Measurements from ENCODE around the gene HPD.

DNA sequence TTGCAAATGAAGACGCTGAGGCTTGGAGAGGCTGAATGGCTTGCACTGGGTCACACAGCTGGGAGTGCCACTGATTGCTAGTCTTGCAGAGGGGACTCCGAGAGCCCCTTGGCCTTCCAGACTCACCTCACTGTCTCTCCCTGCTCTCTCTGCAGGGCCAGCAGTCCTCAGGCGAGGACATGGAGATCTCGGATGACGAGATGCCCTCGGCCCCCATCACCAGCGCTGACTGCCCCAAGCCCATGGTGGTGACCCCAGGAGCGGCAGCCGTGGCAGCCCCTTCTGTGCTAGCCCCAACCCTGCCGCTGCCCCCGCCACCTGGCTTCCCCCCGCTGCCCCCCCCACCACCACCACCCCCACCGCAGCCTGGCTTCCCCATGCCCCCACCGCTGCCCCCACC lies 44.7 kb downstream of the HPD start:
- TF ChIP-seq POLR2A (IDR thresholded peaks at IDR 0.05; ENCODE audit: low read length) = no peak
- TF ChIP-seq GATA1 (IDR thresholded peaks at IDR 0.05; ENCODE audit: low read depth, low read length) = no peak

All from erythroblast (primary cell).